HG03432 (cell line): Measurements from ENCODE around the gene KIAA1671.
"Not testable (repeated sequence)": the region's sequence is repeated elsewhere in the genome, so short reads cannot be mapped to it uniquely, and the experiment has no call there.

Experiments used
- ATAC-seq: cut with Tn5 transposase; IDR thresholded peaks from one replicate; pipeline ENCODE4 v1.9.1; 2021; ENCODE audit warnings: mild to moderate bottlenecking, moderate library complexity; ENCODE audit not compliant: unreplicated experiment

Gene KIAA1671

DNA sequence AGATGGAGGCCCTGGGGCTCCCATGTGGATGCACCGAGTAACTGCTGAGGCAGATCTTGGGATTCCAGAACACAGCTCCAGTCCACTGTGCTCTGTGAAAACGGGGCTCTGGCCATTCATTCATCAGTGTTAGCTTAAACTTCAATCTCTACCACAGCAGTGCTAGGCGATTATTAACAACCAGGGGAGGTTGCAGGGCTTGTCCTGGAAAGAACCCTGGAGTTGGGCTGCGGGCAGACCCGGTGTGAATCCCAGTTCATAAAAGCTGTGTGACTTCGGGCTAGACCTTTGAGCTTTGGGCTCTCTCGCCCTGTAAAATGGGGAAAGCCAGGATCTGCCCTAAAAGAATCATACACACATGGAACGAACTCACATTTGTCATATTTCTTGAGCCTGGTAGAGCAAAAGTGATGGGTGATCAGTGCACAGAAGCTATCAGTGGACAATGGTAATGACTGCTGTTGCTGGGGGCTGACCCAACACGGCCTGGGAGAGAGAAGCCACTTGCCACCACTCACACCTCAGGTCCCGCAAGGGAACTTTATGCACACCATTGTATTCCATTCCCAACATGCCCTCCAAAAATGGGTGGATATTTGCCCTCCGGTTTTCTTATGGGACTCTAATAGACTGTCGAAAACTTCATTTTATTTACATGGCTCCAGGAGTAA, 231.6 kb downstream of the KIAA1671 start:
- no peak for ATAC-seq

DNA sequence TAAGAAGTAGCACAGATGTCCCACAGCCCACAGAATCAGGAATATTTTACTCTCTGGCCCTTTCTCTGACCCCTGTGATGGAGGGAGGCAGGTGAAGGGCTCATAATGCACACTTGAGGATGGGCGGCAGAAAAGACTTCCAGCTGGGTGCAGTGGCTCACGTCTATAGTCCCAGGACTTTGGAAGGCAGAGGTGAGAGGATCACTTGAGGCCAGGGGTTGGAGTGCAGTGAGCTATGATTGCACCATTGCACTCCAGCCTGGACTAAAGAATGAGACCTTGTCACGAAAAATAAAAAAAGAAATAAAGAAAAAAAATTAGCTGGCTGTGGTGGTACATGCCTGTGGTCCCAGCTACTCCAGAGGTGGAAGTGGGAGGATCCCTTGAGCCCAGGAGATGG, 233.6 kb downstream of the KIAA1671 start:
- no peak for ATAC-seq

DNA sequence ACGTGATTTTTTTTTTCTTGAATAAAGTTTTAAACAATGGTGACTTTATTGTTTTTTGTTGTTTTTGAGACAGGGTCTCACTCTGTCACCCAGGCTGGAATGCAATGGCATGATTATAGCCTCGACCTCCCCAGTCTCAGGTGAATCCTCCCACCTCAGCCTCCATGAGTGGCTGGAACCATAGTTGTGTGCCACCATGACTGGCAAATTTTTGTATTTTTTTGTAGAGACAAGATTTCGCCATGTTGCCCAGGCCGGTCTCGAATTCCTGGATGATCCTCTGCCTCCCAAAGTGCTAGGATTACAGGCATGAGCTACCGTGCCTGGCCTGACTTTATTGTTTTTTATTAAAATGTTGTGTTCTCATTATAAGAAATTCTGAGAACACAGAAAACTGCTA, 235.0 kb downstream of the KIAA1671 start:
- no peak for ATAC-seq

DNA sequence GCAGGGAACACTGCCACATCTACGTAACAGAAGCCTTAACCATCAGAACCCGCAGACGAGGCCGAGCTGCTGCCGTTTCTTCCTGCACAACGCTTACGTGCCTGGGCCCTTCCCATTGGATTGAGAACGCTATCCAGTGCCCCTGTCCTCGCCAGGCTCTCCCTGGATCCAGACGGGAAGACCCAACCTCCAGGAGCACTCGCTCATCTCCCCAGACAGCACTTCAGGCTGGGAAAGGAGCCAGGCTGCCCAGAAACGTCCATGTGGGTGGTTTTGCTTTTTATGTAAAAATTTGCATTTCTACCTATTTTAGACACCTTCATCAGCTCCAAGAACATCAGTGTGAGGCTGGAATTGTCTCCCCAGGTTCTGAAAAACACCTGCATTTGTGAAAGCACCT, 239.9 kb downstream of the KIAA1671 start:
- ATAC-seq = no peak

DNA sequence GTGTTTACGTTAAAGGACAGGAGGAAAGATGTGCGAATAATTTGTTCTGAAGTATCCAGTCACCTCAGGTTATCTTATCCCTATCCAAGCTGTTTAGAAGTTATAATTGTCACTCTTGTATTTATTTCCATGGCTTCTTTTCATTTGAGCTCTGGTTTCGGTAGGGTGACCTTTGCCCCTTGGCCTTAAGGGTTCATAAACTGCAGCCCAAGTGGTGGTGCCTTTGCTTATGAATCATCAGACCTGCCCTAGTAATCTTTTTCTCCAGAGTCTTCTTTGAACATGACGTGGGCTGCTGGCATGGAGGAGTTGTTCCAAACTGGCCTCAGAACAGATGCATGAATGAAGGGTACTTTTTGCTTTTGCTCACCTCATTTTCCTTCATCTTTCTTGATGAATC, 240.6 kb downstream of the KIAA1671 start:
- no peak for ATAC-seq

DNA sequence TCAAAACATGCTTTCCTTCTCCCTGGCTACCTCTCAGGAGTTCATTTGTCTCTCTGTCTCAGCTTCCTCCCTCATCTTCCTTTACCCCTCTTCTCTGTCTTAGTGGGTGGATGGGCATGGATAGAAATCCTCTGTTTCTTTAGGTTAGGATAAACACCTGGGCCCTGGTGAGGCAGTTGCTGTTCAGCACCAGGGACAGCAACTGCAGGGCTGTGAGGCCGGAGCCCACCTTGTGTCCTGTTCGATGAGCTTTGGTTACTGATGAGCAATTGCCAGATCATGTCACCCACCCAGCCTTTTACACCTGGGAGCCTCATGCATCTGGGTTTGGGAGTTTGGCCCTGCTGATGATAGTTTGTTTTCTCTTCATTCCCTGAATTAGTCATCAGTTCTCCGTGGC, 241.0 kb downstream of the KIAA1671 start:
- ATAC-seq = no peak

DNA sequence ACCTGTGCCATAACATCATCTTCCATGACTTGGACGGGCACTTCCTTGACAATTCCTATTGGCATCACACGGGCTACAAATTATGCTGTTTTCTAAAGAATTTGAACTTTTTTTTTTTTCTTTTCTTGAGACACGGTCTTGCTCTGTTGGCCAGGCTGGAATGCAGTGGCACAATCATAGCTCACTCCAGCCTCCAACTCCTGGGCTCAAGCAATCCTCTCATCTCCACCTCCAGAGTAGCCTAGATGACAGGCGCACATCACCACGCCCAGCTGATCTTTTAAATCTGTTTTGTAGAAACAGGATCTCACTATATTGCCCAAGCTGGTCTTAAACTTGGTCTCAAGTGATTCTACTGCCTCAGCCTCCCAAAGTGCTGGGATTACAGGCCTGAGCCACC, 243.8 kb downstream of the KIAA1671 start:
- ATAC-seq = no peak

DNA sequence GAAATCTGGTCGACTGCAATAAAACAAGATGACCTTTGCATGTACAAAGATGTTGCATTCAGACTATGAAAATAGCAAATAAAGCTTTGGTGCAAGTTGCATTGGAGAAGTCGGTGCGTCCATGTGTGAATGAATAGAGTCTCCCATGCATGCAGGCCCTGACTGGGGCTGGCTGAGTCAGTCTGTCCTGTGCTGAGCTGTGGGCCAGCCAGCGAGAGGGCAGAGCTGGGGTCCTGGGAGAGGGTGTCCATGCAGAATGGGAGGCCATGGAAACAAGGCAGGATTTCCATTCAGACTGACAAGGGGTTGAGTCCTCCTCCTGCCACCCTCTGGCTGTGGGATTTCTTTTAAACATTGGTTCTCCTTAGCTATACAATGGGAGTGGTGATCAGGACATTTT, 244.8 kb downstream of the KIAA1671 start:
- no peak for ATAC-seq

DNA sequence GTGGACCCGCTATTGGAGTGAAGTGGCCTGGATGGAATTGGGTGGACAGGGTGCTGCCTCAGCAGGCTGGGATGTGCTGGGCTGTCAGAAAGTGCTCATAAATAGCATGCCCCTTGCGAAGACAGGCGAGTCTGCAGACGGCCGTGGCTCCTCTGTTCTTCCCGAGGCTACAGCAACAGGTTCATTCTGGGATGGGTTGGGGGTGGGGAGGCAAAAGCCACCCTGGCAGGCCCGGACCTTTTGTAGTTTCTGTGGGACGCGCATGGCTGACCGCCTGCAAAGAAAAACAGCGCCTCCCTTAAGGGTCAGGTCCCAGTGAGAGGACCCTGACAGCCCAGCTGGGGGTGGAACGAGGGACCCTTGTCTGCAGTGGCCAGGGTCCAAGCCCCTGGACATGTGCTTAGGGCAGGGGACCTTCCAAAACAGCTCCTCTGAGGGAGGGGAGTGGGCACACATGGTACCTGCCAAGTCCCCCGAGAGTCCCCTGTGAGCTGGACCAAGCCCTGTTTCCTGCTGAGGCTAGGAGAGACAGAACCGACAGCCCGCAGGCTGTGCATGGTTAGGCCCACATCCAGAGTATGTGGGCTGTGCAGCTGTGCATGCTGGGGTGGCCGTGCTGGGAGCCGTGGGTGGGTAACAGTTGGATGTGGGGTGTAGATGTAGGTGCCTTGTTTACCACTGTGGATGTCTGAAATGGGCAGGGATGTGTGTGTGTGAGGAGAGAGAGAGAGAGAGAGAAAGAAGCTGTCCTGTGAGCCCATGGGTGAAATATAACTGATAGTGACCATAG, 247.4 kb downstream of the KIAA1671 start, which contains the start of gene CRYBB3:
CRYBB3 (plus strand) TSS at position 128 of the 790 bp plus-strand sequence. CDS start 1,539 bp downstream, outside the sequence.
- no peak for ATAC-seq

DNA sequence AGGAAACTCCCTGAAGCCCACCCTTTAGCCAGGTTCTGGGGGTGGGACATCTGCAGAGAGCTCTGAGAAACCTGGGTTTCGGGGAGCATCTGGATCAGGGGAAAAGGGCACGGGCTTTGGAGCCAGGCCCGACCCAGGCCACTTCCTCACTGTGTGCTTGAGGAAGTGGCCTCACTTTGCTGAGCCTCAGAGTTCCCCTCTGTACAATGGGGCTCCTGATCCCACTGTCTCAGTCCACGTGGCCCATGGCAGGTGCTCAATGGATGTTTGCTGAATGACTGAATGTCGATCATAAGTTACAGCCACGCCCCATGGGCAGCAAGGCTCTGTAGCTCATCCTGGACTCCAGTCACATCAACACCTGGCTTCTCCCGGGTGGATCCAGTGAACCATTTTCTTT, 248.5 kb downstream of the KIAA1671 start:
- ATAC-seq = no peak

DNA sequence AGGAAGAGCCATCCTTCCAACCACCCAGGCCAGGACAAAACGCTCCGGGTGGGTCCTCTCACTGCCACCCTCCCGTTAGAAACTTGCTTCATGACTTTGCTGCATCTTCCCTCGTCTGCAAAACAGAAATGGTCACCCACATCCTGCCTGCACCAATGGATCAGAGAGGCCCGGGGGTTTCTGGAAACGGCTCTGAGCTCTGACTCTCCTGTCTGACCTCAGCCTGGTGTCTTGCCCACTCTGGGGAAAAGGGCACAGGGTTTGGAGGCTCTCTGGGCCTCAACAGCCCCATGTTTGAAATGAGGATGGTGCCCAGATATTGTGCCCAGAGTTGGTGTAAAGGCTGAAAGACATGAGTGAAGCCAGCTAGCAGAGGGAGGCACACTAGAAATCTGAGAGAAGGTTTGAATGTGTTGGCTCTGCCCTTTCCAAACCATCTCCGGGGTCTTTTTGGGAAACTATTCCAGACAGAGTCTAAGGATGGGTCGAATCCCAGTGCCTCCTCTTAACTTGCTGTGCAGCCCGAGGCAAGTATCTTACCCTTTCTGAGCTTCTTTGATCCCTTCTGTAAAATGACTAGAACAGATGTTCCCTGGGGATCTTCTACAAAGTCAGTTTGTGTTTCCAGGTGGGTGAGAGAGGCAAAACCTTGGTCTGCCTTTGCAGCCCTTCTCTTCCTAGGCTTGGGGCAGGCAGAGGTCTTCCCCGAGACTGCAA, 249.2 kb downstream of the KIAA1671 start:
- no peak for ATAC-seq

DNA sequence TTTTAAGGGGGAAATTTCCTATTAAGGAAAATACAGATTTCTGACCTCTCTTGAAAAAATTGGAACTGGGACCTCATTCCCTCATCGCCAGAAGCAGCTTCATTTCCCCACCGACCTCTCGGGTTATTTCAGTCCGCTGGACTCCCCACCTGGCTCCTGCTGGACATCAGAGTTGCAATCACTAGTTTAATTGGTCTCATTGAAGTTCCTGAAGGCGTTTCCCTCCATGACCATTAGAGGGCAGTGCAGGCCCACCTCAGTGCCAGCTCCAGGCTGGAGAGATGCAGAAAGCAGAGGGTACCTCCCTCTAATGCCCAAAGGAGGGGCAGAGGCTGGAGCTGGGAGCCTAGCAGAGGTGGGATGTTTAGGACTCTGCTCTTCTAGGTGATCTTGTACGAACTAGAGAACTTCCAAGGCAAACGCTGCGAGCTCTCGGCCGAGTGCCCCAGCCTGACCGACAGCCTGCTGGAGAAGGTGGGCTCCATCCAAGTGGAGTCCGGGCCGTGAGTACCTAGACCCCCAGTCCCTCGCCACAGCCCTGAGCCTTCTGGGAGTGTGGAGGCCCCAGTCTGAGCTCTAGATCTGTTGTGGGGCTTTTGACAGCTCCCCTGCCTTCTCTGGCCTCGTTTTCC, 249.9 kb downstream of the KIAA1671 start:
- no peak for ATAC-seq

DNA sequence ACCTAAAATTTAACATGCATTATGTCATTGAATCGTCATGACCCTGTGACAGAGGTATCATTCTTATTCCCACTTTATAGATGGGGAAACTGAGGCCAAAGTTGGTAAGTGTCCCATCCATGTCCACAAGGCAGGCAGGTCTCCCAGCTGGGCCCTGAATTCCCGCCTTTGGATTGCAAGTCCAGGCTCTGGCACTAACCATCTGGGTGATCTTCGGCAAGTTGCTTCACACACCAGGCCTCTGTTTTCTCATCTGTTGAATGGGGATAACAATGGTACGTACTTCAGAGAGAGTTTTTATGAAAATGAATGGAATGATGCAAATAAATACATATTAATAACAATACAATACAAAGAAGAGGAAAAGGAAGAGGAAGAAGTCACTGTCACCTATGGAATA, 250.6 kb downstream of the KIAA1671 start:
- ATAC-seq = no peak

DNA sequence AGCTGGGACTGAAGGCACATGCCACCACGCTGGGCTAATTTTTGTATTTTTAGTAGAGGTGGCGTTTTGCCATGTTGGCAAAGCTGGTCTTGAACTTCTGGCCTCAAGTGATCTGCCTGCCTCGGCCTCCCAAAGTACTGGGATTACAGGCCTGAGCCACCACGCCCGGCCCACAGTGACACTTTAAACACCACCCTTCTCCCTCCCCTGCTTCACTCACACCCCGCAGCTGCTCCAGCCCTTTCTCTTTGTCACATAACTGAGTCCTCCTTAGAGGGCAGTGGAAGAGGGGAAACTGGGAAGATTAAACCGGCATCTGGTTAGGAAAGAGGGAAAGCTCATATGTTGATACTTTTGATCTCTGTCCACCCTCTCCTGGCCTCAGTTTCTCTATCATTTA, 252.0 kb downstream of the KIAA1671 start:
- not testable (repeated sequence) for ATAC-seq

DNA sequence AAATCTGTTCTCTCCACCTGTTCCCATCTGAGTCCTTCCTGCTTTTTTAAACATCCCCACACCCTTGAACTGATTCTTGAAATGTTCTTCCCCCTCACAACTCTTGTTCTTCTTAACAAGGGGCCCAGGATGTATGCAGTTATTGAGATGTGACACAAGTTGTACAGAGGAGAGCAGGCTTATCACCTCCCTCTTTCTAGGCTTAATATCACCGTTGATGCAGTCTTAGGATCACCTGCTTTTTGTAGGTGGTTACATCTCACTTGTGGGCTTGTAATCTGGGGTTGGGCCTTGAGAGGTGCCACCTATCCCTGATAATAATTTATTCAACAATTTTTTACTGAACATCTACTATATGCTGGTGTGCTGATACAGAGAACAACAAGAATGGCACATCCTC, 253.3 kb downstream of the KIAA1671 start:
- ATAC-seq = no peak

DNA sequence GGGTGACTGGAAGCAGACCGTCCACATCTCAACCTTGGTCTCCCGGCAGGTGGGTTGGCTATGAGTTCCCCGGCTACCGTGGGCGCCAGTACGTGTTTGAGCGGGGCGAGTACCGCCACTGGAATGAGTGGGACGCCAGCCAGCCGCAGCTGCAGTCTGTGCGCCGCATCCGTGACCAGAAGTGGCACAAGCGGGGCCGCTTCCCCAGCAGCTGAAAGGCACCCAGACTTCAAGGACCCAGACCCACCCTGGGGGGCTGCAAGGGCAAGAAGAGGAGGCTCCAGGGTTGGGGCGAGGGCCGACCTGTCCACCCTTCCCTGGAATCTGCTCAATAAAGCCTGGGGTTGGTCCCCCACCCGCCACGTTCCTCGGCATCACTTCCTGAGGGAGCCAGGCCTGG, 254.5 kb downstream of the KIAA1671 start:
- no peak for ATAC-seq

DNA sequence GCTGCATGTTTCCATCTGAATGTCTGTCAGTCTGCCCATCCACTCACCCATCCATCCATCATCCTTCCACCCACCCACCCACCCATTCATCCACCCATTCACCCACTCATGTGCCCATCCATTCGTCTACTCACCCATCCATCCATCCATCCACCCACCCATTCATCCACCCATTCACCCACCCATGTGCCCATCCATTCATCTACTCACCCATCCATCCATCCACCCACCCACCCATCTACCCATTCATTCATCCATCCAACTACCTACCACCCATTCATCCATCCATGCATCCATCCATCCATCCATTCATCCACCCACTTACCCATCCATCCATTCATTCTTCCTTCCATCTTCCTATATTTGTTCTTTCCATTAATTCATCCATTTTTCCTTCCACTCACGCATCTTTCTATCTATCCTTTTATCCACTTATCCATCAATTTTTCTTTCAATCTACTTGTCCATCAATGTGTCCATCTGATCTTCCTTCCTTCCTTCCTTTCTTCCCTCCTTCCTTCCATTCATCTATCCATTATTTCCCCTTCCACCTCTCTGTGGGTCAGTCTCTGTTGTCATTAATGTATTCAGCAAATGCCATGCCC, 255.1 kb downstream of the KIAA1671 start:
- ATAC-seq = no peak

DNA sequence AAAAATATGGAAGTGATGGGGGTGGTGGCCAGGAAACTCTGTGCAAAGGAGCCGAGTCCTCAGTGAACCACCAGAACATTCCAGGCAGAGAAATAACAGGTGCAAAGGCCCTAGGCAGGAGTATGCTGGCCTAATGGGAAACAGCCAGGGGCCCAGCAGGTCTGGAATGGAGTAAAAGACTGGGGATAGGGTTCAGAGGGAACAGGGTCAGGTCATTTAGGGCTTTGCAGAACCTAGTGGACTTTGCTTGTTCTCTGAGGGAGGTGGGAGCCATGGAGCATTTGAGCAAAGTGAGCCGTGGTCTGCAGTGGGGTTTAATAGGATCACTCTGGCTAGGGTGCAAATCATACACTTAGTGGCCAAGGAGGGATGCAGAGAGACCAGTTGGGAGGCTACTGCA, 255.8 kb downstream of the KIAA1671 start:
- ATAC-seq = no peak

DNA sequence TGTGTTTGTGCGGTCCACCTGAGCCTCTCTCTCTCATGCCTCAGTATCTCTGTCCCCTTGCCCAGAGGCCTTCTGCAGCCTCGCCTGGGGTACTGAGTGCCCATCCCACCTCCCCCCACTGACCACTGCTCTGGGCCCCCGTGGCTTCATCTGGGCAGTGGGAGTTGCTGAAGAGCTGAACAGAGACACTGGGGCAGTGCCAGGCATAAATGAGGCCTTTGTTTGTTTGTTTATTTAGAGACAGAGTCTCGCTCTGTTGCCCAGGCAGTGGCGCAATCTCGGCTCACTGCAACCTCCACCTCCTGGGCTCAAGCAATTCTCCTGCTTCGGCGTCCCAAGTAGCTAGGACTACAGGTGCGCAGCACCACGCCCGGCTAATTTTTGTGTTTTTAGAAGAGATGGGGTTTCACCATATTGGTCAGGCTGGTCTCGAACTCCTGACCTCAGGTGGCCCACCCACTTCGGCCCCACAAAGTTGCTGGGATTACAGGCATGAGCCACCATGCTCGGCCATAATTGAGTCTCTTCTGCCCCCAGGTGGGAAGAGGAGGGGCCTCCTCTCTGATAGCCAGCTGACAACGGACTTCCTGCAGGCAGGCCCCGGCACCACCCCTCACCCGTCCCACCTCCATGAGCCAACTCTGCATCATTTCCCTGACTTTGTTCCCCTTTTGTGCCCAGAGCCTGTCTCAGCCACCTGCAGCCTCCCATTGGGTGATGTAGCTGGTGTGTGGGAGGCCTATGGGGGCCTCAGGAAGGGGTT, 256.4 kb downstream of the KIAA1671 start:
- no peak for ATAC-seq

DNA sequence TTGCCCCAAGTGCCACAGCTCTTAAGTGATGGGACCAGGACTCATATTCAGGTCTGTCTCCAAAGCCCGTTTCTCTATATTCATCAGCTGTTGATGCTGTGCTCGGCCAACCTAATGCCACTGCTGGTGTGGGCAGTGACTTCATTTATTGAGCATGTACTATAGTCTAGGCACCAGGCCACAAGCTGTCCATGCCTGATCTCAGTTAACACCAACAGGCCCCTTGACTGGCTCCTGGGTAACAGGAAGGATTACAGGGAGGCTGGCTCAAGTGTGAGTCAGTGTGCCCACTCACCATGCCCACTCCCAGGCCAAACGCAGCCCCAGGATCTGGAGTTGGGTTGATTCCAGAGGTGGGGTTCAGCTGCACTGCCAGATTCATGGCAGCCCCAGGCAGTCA, 258.3 kb downstream of the KIAA1671 start:
- no peak for ATAC-seq
